Measurements from ENCODE around the gene IFITM1.
"Not testable (repeated sequence)": the region's sequence is repeated elsewhere in the genome, so short reads cannot be mapped to it uniquely, and the experiment has no call there.

Gene IFITM1

GRCh38 chr11:339963-340362, 26.1 kb downstream of the IFITM1 start:
- DNase-seq (ENCODE audit: insufficient read length, low spot score) (no peak), FAIRE-seq (no peak)
- TF ChIP-seq SPI1 (IDR thresholded peaks at IDR 0.05; ENCODE audit: low read depth, low read length) (no peak), TAF1 (IDR thresholded peaks at IDR 0.05; ENCODE audit: low read depth, low read length) (no peak), POU2F2 (IDR thresholded peaks at IDR 0.05; ENCODE audit: low read depth, low read length) (no peak)

DNA sequence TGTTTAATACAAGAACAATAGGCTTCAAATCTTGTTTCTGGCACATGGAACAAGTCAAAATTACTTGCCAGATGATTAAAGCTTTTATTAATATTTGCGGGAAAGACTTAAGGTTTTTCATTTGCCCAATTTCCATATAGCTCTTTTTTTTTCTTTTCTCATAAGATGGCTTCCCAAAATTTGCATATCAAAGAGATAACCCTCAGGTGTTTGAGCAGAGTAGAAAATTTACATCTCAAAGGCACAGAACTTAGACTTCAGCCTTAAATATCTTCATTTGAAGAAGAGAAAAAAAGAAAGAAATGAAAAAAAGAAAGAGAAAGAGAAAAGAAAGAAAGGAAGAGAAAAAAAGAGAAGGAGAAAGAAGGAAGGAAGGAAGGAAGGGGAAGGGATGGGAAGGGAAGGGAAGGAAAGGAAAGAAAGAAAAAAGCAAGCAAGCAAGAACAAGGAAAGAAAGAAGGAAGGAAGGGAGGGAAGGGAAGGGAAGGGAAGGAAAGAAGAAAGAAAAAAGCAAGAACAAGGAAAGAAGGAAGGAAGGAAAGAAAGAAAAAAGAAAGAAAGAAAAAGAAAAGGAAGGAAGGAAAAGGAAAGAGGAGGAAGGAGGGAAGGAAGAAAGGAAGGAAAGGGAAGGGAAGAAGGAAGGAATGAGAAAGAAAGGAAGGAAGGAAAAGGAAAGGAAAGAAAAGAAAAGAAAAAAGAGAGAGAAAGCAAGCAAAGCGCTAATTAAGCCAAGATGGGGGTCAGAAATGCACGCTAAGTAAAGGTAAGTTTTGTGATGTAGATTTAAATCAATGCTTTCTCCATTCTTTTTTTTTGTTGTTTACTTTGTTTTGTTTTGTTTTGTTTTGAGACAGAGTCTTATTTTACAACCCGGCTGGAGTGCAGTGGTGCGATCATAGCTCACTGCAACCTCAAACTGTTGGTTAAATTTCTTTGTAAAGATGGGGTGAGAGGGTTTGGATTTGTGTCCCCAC, 27.0 kb downstream of the IFITM1 start:
- FAIRE-seq (no peak), DNase-seq (ENCODE audit: insufficient read length, low spot score) (no peak)
- TF ChIP-seq POLR2AphosphoS5 (IDR thresholded peaks at IDR 0.05; ENCODE audit: low read depth, low read length) (no peak), PAX5 (IDR thresholded peaks at IDR 0.05; ENCODE audit: insufficient read depth, low read length, severe bottlenecking) (no peak), SPI1 (IDR thresholded peaks at IDR 0.05; ENCODE audit: low read depth, low read length) (no peak), TAF1 (IDR thresholded peaks at IDR 0.05; ENCODE audit: low read depth, low read length) (no peak), POLR2A (IDR thresholded peaks at IDR 0.05; ENCODE audit: low read depth, low read length) (no peak), POU2F2 (IDR thresholded peaks at IDR 0.05; ENCODE audit: low read depth, low read length) (no peak)

GRCh38 chr11:342328-342727, 28.5 kb downstream of the IFITM1 start:
- no peak for DNase-seq (ENCODE audit: insufficient read length, low spot score)
- no peak for TF ChIP-seq TAF1 (IDR thresholded peaks at IDR 0.05; ENCODE audit: low read depth, low read length)
- TF ChIP-seq POLR2A (IDR thresholded peaks at IDR 0.05; ENCODE audit: low read depth, low read length): no peak
- TF ChIP-seq POLR2AphosphoS5 (IDR thresholded peaks at IDR 0.05; ENCODE audit: low read depth, low read length): no peak
- no peak for TF ChIP-seq SPI1 (IDR thresholded peaks at IDR 0.05; ENCODE audit: low read depth, low read length)
- TF ChIP-seq POU2F2 (IDR thresholded peaks at IDR 0.05; ENCODE audit: low read depth, low read length): no peak
- no peak for TF ChIP-seq PAX5 (IDR thresholded peaks at IDR 0.05; ENCODE audit: insufficient read depth, low read length, severe bottlenecking)
- FAIRE-seq: no peak

GRCh38 chr11:344836-345578, 31.2 kb downstream of the IFITM1 start:
- TF ChIP-seq TAF1 (IDR thresholded peaks at IDR 0.05; ENCODE audit: low read depth, low read length) (no peak), POLR2AphosphoS5 (IDR thresholded peaks at IDR 0.05; ENCODE audit: low read depth, low read length) (no peak), SPI1 (IDR thresholded peaks at IDR 0.05; ENCODE audit: low read depth, low read length) (no peak)
- FAIRE-seq (no peak), DNase-seq (ENCODE audit: insufficient read length, low spot score) (no peak)

DNA sequence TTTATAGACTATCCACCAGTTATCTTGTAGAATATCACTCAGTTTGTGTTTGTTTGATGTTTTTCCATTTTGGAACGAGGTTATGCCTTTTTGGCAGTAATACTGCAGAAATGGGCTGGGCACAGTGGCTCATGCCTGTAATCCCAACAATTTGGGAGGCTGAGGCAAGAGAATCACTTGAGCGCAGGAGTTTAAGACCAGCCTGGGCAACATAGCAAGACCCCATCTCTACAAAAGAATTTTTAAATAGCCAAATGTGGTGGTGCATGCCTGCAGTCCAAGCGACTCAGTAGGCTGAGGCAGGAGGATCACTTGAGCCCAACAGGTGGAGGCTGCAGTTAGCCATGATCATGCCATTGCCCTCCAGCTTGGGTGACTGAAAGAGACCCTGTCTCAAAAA, 32.7 kb downstream of the IFITM1 start:
- no peak for DNase-seq (ENCODE audit: insufficient read length, low spot score)
- TF ChIP-seq POLR2A (IDR thresholded peaks at IDR 0.05; ENCODE audit: low read depth, low read length): no peak
- no peak for TF ChIP-seq POLR2AphosphoS5 (IDR thresholded peaks at IDR 0.05; ENCODE audit: low read depth, low read length)
- TF ChIP-seq POU2F2 (IDR thresholded peaks at IDR 0.05; ENCODE audit: low read depth, low read length): no peak
- TF ChIP-seq SPI1 (IDR thresholded peaks at IDR 0.05; ENCODE audit: low read depth, low read length): no peak
- TF ChIP-seq PAX5 (IDR thresholded peaks at IDR 0.05; ENCODE audit: insufficient read depth, low read length, severe bottlenecking): no peak
- no peak for TF ChIP-seq TAF1 (IDR thresholded peaks at IDR 0.05; ENCODE audit: low read depth, low read length)
- FAIRE-seq: no peak

- FAIRE-seq: peak; percentile 99
Observed at GRCh38 chr11:349270-349954, 35.6 kb downstream of the IFITM1 start.

GRCh38 chr11:350033-350722, 36.3 kb downstream of the IFITM1 start:
- not testable (repeated sequence) for FAIRE-seq; DNase-seq (ENCODE audit: insufficient read length, low spot score)

More at GRCh38 chr11:349270-349954, 35.6 kb downstream of the IFITM1 start:
- not testable (repeated sequence) for DNase-seq (ENCODE audit: insufficient read length, low spot score)

DNA sequence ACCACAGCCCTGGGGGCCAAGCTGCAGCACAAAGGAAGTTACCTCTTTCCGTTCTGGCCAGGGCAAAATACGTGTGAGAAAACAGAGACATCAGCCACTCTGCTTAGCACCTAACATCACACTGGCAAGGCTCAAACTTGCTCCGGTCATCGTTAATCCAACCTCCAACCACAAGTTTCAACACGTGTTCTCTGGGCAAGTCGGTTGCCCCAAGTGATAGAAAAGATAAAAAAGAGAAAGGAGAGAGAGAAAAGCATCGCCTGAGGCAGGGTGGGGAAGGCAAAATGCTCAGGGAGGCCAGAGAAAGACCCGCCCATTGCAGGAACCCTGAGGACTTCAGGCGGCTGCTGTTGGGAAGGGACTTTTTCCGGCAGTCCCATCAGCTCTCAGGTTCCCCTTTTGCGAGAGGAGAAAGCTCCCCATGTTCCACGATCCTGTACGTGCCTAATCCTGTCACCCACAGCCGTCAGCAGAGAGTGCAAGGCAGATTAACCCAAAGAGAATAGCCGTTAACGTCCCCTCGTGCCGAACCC, 36.9 kb downstream of the IFITM1 start:
- TF ChIP-seq POU2F2 (IDR thresholded peaks at IDR 0.05; ENCODE audit: low read depth, low read length) (no peak), TAF1 (IDR thresholded peaks at IDR 0.05; ENCODE audit: low read depth, low read length) (no peak), SPI1 (IDR thresholded peaks at IDR 0.05; ENCODE audit: low read depth, low read length) (0 out of 2 replicates have a peak, but pooled peaks have one; percentile 23)
- DNase-seq (ENCODE audit: insufficient read length, low spot score): no peak
- FAIRE-seq: peak; percentile 76

DNA sequence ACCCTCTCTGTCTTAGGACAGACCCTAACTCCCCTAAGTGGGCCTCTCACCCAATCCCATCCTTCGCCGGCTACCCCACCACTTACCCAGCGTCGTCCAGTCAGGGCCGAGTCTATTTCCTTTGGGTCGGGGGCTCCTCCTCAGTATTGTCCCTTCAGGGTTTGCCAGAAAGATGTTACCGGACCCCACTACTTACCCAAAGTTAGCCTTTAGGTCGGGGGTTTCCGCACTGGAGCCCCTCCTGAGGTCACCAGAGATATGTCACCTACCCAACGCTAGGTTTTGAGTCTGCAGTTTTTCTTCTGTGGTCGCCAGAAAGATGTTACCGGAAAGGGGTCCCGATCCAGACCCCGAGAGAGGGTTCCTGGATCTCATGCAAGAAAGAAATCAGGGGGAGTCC, 37.6 kb downstream of the IFITM1 start:
- FAIRE-seq: no peak
- no peak for TF ChIP-seq TAF1 (IDR thresholded peaks at IDR 0.05; ENCODE audit: low read depth, low read length)
- TF ChIP-seq SPI1 (IDR thresholded peaks at IDR 0.05; ENCODE audit: low read depth, low read length): no peak
- TF ChIP-seq POLR2AphosphoS5 (IDR thresholded peaks at IDR 0.05; ENCODE audit: low read depth, low read length): no peak
- TF ChIP-seq POU2F2 (IDR thresholded peaks at IDR 0.05; ENCODE audit: low read depth, low read length): no peak
- no peak for TF ChIP-seq PAX5 (IDR thresholded peaks at IDR 0.05; ENCODE audit: insufficient read depth, low read length, severe bottlenecking)
- TF ChIP-seq POLR2A (IDR thresholded peaks at IDR 0.05; ENCODE audit: low read depth, low read length): no peak
- no peak for DNase-seq (ENCODE audit: insufficient read length, low spot score)

Data from GM12891 (cell line).